ENCODE results near the gene ZNF648.

Gene ZNF648

GRCh38 chr1:182087304-182087703 lies 25.8 kb upstream of the ZNF648 start:
- DNase-seq (ENCODE audit: low read depth) = no peak
- no peak overlapping the region for H3K4me3 ChIP-seq (replicated peaks; ENCODE audit: low read depth, low read length)
- no peak for TF ChIP-seq CTCF (IDR thresholded peaks at IDR 0.05; ENCODE audit: low read length, missing control alignments)

GRCh38 chr1:182086620-182087019 lies 25.1 kb upstream of the ZNF648 start:
- DNase-seq (ENCODE audit: low read depth) = no peak
- H3K4me3 ChIP-seq (replicated peaks; ENCODE audit: low read depth, low read length) = no peak overlapping the region
- no peak for TF ChIP-seq CTCF (IDR thresholded peaks at IDR 0.05; ENCODE audit: low read length, missing control alignments)

- no peak for DNase-seq (ENCODE audit: low read depth)
- H3K4me3 ChIP-seq (replicated peaks; ENCODE audit: low read depth, low read length) = no peak overlapping the region
- no peak for TF ChIP-seq CTCF (IDR thresholded peaks at IDR 0.05; ENCODE audit: low read length, missing control alignments)
Observed at GRCh38 chr1:182086136-182086535, 24.6 kb upstream of the ZNF648 start.

GRCh38 chr1:182085726-182086125 lies 24.2 kb upstream of the ZNF648 start:
- no peak overlapping the region for H3K4me3 ChIP-seq (replicated peaks; ENCODE audit: low read depth, low read length)
- DNase-seq (ENCODE audit: low read depth) = no peak
- no peak for TF ChIP-seq CTCF (IDR thresholded peaks at IDR 0.05; ENCODE audit: low read length, missing control alignments)

GRCh38 chr1:182084487-182085316 lies 23.2 kb upstream of the ZNF648 start:
- DNase-seq (ENCODE audit: low read depth) = peak; percentile 72
- TF ChIP-seq CTCF (IDR thresholded peaks at IDR 0.05; ENCODE audit: low read length, missing control alignments) = peak; percentile 67
- H3K4me3 ChIP-seq (replicated peaks; ENCODE audit: low read depth, low read length) = no peak overlapping the region

GRCh38 chr1:182083851-182084486 lies 22.5 kb upstream of the ZNF648 start:
- DNase-seq (ENCODE audit: low read depth) = no peak
- no peak overlapping the region for H3K4me3 ChIP-seq (replicated peaks; ENCODE audit: low read depth, low read length)
- no peak for TF ChIP-seq CTCF (IDR thresholded peaks at IDR 0.05; ENCODE audit: low read length, missing control alignments)

Measured in fibroblast of pulmonary artery (primary cell).